Subcutaneous adipose tissue (tissue), 4 donors: ENCODE data around the gene CAMTA1. TPM values are rescaled to one million over a fixed set of nuclear protein-coding genes. Genes with fewer than 3 reads are reported as not detected.

Source experiments
- total RNA-seq, 4 donors: library from RNA; depleted of rRNA; stranded (reverse); fragments of >200 nt; gene quantifications; one replicate each; pipeline ENCODE4 v1.1.0, GENCODE V29; 2016
- TF ChIP-seq, protein P1 (sequence below): fragments of 450-650 bp; IDR thresholded peaks from one replicate; pipeline ENCODE4 v1.5.1; 2016; ENCODE audit warnings: low read depth, mild to moderate bottlenecking, control low read depth, antibody characterized with exemption, moderate library complexity

Gene CAMTA1
- total RNA-seq, 4 donors from 2014 or later: 58.6 to 82.5 (median 78.0) TPM

DNA sequence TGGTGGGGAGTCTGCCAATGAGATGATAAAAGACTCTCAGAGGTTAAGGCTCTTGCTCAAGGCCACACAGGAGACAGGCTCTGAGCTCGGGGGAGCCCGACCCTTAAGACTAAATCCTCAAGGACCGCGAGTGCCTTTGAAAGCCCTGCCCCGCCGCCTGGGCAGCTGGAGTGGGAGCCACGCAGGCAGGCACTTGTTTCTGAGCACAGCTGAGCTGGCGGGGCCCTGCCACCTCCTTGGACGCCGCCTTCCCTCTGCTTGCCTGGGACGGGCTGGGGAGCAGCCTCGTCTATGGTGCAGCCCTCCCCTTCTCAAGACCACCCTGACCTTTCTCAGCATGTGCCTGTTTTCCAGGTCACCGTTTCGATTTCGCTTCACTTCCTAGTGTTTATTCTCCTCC, 169.3 kb downstream of the CAMTA1 start:
- TF ChIP-seq, protein P1, sequence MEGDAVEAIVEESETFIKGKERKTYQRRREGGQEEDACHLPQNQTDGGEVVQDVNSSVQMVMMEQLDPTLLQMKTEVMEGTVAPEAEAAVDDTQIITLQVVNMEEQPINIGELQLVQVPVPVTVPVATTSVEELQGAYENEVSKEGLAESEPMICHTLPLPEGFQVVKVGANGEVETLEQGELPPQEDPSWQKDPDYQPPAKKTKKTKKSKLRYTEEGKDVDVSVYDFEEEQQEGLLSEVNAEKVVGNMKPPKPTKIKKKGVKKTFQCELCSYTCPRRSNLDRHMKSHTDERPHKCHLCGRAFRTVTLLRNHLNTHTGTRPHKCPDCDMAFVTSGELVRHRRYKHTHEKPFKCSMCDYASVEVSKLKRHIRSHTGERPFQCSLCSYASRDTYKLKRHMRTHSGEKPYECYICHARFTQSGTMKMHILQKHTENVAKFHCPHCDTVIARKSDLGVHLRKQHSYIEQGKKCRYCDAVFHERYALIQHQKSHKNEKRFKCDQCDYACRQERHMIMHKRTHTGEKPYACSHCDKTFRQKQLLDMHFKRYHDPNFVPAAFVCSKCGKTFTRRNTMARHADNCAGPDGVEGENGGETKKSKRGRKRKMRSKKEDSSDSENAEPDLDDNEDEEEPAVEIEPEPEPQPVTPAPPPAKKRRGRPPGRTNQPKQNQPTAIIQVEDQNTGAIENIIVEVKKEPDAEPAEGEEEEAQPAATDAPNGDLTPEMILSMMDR: no peak

DNA sequence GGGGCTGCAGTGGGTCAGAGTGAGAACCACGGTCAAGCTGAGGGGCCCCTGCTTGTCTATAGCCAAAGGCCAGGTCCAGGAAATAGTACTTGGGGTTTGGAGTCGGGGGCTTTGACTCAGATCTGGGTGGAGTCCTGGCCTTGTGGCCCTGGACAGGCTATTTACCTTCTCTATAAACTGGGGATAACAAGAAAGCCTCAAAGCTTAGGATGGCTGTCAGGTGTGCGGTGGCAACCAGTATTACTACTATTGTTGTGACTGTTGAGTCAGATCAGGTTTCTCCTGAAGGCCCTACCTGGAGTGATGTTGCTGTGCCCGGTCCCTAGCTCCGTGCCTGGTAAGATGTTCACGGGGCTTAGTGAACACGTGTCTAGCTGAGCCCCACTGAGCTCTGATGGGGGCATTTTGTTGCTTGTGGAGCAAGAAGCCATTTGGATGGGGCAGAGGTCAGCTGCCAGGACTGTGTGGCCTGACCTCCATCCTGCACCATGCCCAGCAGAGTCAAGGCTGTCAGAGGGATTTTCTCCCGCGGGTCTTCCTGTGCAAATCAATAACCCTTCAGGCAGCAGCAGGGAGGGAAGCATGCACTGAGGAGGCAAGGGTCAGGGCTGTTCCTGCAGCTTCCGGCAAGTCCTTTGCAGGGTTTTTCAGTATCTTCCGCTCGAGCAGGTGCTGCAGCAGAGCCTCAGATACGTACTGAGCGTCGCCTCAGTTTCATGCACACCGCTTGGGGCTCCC, 170.3 kb downstream of the CAMTA1 start:
- TF ChIP-seq, protein P1: no peak

DNA sequence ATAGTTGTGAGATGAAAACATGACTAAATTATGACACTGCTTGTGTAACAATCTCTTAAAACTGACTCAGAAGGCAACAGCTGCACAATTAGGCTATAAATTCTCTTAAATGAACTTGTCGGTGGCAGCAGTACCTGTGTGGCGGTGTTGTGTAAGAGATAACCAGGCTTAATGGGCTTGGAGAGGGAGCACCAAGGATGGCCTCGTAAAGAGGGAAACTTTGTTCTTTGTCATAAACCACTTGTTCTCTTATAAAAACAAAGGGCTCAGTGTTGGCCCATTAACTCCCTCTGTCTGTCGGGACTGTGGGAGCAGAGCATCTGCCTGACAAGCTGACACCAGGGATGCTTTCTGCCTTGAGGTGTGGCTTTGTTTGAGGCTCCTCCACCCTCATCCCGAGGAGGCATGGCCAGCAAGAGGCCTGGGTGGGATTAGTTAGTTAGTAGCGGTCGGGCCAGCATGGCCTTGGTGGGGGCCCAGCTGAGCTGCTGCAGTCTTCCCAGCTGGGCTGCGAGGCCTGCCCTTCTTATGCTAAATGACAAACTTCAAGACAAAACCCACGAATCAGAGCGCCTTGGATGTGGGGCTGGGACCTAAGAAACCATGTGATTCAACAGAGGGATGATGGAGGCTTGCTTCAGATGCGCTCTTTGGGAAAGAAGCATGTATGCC, 171.4 kb downstream of the CAMTA1 start:
- TF ChIP-seq, protein P1: no peak

DNA sequence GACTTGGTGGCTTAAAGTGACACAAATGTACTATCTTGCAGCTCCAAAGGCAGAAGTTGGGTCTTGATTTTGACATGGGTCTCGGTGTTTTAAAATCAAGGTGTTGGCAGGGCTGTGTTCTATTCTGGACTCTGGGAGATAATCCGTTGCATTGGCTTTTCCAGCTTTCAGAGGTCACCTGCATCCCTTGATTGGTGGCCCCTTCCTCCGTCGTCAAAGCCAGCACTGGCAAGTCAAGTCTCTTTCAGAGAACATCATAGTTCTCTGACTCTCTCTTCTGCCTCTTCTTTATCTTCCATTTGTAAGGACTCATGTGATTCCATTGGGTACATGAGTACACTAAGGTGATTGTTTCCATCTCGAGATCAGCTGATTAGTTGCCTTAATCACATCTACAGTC, 172.1 kb downstream of the CAMTA1 start:
- TF ChIP-seq, protein P1: no peak

DNA sequence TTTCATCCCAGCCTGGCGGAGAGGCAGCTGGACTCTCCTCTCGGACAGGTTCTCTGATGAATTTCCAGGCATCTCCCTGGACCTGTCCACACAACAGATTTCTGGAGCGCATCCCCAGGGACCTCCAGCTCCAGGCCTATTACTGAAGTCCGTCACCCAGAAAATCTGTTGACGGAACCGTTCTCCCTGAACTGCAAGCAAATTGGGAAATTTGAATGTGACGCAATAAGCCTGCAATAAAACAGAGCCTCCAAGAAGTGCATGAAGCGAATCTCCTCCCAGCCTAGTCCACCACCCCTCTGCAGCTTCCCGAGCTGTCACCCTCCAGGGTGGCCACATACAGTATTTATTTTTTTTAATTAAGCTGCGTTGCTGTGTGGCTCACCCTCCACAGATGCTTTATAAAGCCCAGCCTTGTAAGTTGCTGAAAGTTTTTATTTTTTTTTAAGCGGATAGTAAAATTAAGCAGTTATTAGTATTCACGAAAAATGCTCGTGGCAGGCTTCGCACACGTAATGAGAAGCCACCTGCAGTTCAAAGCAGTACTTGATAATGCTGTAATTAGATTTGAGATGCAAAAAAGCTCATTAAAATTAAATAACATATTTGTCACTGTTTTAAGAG, 173.3 kb downstream of the CAMTA1 start:
- TF ChIP-seq, protein P1: no peak

DNA sequence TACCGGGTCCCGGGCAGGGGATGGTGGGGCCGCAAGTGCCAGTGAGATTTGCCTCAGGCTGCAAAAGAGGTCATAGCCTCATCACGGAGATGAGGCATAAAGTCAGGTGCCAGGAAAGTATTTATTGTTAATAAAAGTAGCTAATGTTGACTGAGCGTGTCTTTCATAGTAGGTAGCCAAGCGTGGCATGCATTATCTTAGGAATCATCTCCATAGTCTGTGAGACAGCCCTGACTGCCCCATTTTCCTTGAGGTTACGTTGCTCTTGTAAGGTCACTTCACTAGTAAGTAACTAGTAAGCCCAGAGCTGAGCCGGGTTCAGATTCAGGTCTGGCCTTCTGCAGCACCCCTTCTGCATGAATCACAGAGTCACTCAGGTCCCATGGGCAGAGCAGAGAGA, 174.2 kb downstream of the CAMTA1 start:
- TF ChIP-seq, protein P1: no peak

DNA sequence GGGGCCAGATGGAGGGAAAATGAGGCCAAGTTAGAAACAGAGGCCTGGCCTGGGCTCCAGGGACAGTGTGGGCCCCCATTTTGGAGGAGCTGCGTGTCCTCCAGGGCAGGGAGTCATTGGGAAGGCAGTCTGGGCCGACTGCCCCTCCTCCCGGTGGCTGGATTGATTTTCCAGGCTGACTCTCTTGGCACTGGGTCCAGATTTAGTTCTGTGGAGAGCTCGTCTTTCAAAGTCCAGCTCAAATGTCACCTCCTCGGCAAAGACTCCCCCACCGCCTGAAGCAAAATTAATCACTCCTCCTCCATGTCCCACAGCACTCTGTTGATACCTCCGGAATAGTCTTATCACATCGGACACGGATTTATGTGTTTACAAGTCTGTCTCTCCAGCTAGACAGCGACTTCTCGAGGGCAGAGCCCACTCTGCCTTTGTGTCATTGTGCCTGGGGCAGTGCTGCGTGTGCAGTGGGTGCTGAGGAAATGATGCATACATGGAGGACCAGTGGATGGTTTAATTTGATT, 175.1 kb downstream of the CAMTA1 start:
- TF ChIP-seq, protein P1: no peak
